HFFc6 (cell line): ENCODE data around the gene TIMM44. TPM values are rescaled to one million over a fixed set of nuclear protein-coding genes. Genes with fewer than 3 reads are reported as not detected.

Source experiments
- DNase-seq: peaks from one replicate; pipeline ENCODE4 v3.0.0-alpha.2; 2018
- H3K27ac Mint-ChIP-seq: 2 replicates; pipeline ENCODE4 v1.8.0; 2020; ENCODE audit warnings: mild to moderate bottlenecking, mixed read lengths
- H3K27me3 Mint-ChIP-seq: 2 replicates; pipeline ENCODE4 v1.8.0; 2021; ENCODE audit warnings: mild to moderate bottlenecking, moderate library complexity, mixed read lengths; ENCODE audit not compliant: insufficient read depth
- H3K36me3 Mint-ChIP-seq: 2 replicates; pipeline ENCODE4 v1.8.0; 2021; ENCODE audit warnings: low read depth, mixed read lengths
- H3K4me1 Mint-ChIP-seq: 2 replicates; pipeline ENCODE4 v1.8.0; 2020; ENCODE audit warnings: low read depth, mixed read lengths
- H3K4me3 Mint-ChIP-seq: 2 replicates; pipeline ENCODE4 v1.8.0; 2020; ENCODE audit warnings: mild to moderate bottlenecking, moderate library complexity, mixed read lengths
- H3K9me3 Mint-ChIP-seq: 2 replicates; pipeline ENCODE4 v1.8.0; 2020; ENCODE audit warnings: mild to moderate bottlenecking, mixed read lengths
- CTCF ChIP-seq: fragments of 200-600 bp; sonication (generic); IDR thresholded peaks from 2 replicates; pipeline ENCODE4 v1.5.0; 2021; ENCODE audit warnings: antibody characterized with exemption, mild to moderate bottlenecking
- total RNA-seq, 6 experiments: library from RNA; stranded (reverse); fragmentation: NEBNext Ultra II Directional; extraction: Animal tissue kit (Norgen Biotek cat#: 25700); gene quantifications; 2 replicates in 1 of 6; 3 replicates in 5 of 6; pipeline ENCODE4 v1.2.3, GENCODE V29; 2021

TIMM44 gene
- total RNA-seq, 6 experiments from 2014 or later, result 42.9 to 53.5 (median 46.1) TPM

- TF ChIP-seq CTCF, result no peak
- Mint-ChIP-seq H3K4me1 (peaks cover 26% of the 10 kb centered on the region), H3K9me3 (no peaks in the 10 kb centered on the region), H3K36me3 (peaks cover 4% of the 10 kb centered on the region), H3K27me3 (peaks cover 2% of the 10 kb centered on the region), H3K27ac (no peak overlapping the region), H3K4me3 (no peak overlapping the region)
- DNase-seq, result no peak
Observed at GRCh38 chr19:7924651-7925170, 18.8 kb downstream of the TIMM44 start.

GRCh38 chr19:7924241-7924640 is 19.2 kb downstream of the TIMM44 start:
- Mint-ChIP-seq H3K4me1 (peaks cover 25% of the 10 kb centered on the region), H3K27ac (peak overlapping the region; percentile 45; the same call in 1 of the 2 replicates), H3K36me3 (peaks cover 4% of the 10 kb centered on the region), H3K27me3 (peaks cover 2% of the 10 kb centered on the region), H3K9me3 (no peaks in the 10 kb centered on the region), H3K4me3 (no peak overlapping the region)
- DNase-seq, result no peak
- TF ChIP-seq CTCF, result no peak

- Mint-ChIP-seq H3K4me1 (peaks cover 19% of the 10 kb centered on the region), H3K27ac (no peak overlapping the region; the same call in 1 of the 2 replicates), H3K27me3 (peaks cover 2% of the 10 kb centered on the region), H3K9me3 (no peaks in the 10 kb centered on the region), H3K36me3 (peaks cover 4% of the 10 kb centered on the region), H3K4me3 (no peak overlapping the region)
- no peak for DNase-seq
- no peak for TF ChIP-seq CTCF
Observed at GRCh38 chr19:7923295-7924191, 19.9 kb downstream of the TIMM44 start.

- no peak for TF ChIP-seq CTCF
- peaks cover 12% of the 10 kb centered on the region for H3K4me1 Mint-ChIP-seq
- no peak for DNase-seq
- H3K9me3 Mint-ChIP-seq, result no peaks in the 10 kb centered on the region
- H3K4me3 Mint-ChIP-seq, result no peak overlapping the region
- peaks cover 2% of the 10 kb centered on the region for H3K27me3 Mint-ChIP-seq
- no peak overlapping the region; the same call in 1 of the 2 replicates for H3K27ac Mint-ChIP-seq
- H3K36me3 Mint-ChIP-seq, result no peaks in the 10 kb centered on the region
Observed at GRCh38 chr19:7922836-7923195, 20.6 kb downstream of the TIMM44 start.

- Mint-ChIP-seq H3K27me3 (peaks cover 2% of the 10 kb centered on the region), H3K4me3 (no peak overlapping the region)
Observed at GRCh38 chr19:7921967-7922835, 21.3 kb downstream of the TIMM44 start.

More at GRCh38 chr19:7921967-7922835, 21.3 kb downstream of the TIMM44 start:
- no peaks in the 10 kb centered on the region for H3K9me3 Mint-ChIP-seq
- DNase-seq, result no peak
- H3K4me1 Mint-ChIP-seq, result peaks cover 12% of the 10 kb centered on the region
- H3K36me3 Mint-ChIP-seq, result no peaks in the 10 kb centered on the region
- peak; percentile 26; the same call in 1 of the 2 replicates for TF ChIP-seq CTCF
- H3K27ac Mint-ChIP-seq, result no peak overlapping the region
